NCI-H2107 treated with DMSO at 0.1 percent for 48 hours (cell line): ENCODE results near the gene KRTAP9-8.
"Not testable (repeated sequence)": the region's sequence is repeated elsewhere in the genome, so short reads cannot be mapped to it uniquely, and the experiment has no call there.

ENCODE experiments used
- DNase-seq: peaks from one replicate; lab custom pipeline; 2025; ENCODE audit not compliant: unreplicated experiment; lab: John Stamatoyannopoulos, UW

KRTAP9-8 gene

DNA sequence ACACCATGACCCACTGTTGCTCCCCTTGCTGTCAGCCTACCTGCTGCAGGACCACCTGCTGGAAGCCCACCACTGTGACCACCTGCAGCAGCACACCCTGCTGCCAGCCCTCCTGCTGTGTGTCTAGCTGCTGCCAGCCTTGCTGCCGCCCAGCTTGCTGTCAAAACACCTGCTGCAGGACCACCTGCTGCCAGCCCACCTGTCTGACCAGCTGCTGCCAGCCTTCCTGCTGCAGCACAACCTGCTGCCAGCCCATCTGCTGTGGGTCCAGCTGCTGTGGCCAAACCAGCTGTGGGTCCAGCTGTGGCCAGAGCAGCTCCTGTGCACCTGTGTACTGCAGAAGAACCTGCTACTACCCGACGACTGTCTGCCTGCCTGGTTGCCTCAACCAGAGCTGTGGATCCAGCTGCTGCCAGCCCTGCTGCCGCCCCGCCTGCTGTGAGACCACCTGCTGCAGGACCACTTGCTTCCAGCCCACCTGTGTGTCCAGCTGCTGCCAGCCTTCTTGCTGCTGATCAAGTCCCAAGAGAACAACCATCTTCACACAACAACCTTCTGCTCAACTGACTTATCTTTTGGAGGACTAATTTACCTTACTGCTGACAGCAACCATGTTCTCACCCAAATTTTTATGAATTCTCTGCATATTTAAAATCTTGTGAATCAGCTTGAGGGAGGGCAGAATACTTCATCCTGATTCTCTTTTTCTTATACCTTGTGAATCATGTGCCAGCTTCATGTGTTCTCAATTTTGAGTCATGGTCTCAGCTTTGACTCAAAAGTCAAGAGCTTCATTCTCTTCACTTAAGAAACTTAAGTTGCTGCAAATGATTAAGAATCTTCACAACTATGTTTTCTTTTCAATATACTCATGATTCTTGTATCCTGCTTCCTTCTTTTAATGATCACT, 17.8 kb downstream of the KRTAP9-8 start, which contains the start of gene KRTAP9-9:
KRTAP9-9 (plus strand) TSS at position 4 of the 910 bp plus-strand sequence.
- DNase-seq: not testable (repeated sequence)

DNA sequence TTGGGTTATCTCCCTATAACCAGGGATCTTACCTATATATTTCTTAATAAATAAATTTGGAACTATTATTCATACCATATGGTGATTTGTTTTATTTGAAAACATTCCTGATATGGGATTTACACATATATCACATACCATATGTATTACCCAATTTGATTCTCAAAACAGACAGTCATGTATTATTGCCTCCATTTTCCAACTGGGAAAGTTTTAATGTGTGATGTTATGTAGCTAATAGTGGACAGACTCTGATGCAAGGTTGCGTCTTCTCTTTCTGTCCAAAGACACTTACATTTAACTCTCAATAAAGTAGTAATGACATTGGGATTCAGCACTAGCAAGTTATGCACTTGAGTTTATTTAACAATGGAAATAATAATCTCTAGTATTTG, 18.5 kb downstream of the KRTAP9-8 start:
- DNase-seq: no peak

DNA sequence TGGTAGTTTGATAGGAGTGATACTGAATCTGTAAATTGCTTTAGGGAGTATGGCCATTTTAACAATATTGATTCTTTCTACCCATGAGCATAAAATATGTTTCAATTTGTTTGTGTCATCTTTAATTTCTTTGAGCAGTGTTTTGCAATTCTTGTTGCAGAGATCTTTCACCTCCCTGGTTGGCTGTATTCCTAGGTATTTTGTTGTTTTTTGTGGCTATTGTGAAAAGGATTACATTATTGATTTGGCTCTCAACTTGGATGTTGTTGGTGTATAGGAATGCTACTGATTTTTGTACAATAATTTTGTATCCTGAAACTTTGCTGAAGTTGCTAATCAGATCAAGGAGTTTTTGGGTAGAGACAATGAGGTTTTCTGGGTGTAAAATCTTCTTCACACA, 20.6 kb downstream of the KRTAP9-8 start:
- DNase-seq: no peak

DNA sequence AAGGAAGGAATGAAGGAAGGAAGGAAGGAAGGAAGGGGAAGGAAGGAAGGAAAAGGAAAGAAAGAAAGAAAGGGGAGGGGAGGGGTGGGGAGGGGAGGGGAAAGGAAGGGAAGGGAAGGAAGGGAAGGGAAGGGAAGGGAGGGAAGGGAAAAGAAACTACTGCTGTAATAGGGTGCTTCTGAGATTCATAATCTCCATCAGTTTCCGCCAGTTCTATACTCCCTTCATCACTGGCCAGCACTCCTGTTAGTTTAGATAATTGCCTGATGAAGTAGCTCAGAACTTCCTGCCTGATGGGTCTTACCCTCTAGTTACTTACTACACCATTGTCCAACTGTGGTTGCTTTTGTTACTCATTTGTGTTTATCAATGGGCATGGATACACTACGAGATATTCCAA, 25.4 kb downstream of the KRTAP9-8 start:
- no peak for DNase-seq

DNA sequence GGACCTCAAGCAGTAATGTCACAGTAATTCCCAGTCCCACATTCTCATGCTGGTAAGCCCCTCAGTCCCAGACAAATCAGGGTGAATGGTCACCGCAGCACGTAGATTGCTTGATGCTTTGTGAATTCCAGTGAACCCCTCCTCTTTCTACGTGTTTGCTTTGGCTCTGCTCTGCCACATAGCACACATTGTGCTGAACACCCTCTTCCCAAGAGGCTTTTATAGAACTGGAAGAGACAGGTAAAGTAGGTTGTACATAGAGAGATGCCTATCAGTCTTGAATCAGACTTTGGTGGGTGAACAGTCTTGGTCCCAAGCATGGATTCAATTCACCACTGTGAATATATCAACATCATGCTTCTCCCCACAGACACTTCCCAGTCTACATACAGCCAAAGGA, 26.8 kb downstream of the KRTAP9-8 start:
- no peak for DNase-seq

DNA sequence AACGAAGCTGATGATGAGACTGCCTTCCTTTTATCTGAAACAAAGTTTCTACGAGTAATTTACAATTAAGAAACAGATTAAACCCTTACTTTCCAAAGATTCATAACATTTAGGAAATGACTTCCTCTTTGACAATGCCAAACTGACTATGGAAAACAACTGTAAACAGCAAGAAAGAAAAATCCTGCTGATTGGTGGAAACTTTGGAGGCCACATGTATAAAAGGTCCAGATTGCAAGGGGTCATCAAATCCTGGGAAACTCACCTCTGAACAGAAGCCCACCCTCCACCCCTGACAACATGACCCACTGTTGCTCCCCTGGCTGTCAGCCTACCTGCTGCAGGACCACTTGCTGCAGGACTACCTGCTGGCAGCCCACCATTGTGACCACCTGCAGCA, 27.3 kb downstream of the KRTAP9-8 start, which contains the start of gene KRTAP9-6:
KRTAP9-6 (plus strand) TSS at position 301 of the 400 bp plus-strand sequence; CDS start at position 301, 0 bp downstream.
- DNase-seq: no peak

DNA sequence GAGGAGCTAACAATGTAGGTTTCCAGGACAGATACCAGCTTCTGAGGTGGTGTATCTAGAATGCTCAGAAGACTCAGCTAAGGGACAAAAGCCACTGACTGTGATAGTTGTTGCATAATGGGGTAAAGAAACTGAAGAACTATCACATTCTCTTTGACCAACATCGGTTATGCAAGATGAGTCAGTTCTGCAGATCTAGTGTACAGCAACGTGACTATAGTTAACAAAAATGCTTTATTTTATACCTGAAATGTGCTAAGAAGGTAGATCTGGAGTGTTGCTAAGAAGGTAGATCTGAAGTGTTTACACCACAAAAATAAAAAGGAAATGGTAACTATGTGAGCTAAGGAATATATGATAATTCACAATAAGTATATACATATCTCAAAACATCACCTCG, 29.9 kb downstream of the KRTAP9-8 start:
- DNase-seq: no peak

DNA sequence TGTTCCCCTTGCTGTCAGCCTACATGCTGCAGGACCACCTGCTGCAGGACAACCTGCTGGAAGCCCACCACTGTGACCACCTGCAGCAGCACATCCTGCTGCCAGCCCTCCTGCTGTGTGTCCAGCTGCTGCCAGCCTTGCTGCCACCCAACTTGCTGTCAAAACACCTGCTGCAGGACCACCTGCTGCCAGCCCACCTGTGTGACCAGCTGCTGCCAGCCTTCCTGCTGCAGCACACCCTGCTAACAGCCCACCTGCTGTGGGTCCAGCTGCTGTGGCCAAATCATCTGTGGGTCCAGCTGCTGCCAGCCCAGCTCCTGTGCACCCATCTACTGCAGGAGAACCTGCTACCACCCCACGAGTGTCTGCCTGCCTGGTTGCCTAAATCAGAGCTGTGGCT, 33.5 kb downstream of the KRTAP9-8 start:
- DNase-seq: not testable (repeated sequence)

DNA sequence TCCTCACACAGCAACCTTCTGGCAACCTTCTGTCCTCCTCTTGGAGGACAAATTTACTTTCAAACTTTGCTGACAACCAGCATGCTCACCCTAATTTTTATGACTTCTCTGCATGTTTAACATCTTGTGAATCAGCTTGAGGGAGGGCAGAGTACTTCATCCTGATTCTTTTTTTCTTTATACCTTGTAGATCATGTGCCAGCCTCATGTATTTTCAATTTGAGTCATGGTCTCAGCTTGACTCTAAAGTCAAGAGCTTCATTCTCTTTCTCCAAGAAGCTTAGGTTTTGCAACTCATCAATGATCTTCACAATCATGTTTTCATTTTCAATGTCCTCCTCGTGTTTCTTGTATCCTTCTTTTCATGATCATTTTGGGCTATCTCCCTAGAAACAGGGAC, 34.1 kb downstream of the KRTAP9-8 start:
- no peak for DNase-seq

DNA sequence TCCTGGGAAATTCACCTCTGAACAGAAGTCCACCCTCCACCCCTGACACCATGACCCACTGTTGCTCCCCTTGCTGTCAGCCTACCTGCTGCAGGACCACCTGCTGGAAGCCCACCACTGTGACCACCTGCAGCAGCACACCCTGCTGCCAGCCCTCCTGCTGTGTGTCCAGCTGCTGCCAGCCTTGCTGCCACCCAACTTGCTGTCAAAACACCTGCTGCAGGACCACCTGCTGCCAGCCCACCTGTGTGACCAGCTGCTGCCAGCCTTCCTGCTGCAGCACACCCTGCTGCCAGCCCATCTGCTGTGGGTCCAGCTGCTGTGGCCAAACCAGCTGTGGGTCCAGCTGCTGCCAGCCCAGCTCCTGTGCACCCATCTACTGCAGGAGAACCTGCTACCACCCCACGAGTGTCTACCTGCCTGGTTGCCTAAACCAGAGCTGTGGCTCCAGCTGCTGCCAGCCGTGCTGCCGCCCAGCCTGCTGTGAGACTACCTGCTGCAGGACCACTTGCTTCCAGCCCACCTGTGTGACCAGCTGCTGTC, 37.9 kb downstream of the KRTAP9-8 start, which contains the start of gene KRTAP9-7:
KRTAP9-7 (plus strand) TSS at position 51 of the 543 bp plus-strand sequence; CDS start at position 51, 0 bp downstream.
- not testable (repeated sequence) for DNase-seq

DNA sequence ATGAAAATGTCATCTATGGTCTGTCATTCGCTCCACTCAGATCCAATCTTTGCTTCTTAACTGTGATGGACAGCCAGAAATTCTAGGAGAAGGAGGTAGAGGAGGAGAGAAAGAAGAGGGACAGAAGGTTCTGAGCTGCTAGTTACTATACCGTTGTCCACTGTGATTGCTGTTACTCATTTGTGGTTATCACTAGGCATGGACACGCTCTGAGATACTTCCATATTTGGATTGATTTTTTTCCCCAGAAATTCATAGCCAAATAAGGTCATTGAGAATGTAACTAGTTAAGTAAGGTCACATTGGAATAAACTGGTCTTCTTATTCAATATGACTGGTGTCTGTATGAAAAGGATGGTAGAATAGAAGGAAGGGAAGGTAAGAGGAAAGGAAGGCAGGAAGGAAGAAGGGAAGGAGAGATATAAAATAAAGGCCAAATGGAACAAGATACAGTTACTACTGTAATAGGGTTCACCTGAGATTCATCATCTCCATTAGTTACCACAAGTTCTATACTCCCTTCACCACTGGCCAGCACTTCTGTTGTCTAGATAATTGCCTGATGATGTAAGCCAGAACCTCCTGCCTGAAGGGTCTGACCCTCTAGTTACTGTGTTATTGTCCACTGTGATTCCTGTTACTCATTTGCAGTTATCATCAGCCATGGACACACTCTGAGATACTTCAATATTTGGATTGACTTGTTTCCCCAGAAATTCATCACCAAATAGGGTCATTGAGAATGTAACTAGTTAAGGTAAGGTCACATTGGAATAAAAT, 40.6 kb downstream of the KRTAP9-8 start:
- DNase-seq: no peak

DNA sequence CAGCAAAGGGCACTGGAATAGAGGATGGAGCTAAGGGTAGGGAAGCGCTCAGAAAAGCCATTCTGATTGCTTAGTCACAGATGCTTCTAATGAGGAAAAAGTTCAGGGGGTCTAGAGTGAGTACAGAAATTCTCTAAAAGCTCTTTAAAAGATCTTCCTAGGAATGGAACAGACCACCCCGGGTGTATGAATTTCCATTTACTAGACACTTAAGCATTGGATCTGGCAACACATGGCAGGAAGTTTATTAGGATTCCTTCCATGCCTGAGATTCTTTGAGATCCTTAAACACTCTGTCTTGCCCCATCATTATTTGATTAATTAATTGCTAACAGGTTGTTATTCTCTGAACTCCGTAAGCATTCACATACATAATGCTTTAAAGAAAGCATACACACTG, 46.2 kb downstream of the KRTAP9-8 start:
- no peak for DNase-seq

DNA sequence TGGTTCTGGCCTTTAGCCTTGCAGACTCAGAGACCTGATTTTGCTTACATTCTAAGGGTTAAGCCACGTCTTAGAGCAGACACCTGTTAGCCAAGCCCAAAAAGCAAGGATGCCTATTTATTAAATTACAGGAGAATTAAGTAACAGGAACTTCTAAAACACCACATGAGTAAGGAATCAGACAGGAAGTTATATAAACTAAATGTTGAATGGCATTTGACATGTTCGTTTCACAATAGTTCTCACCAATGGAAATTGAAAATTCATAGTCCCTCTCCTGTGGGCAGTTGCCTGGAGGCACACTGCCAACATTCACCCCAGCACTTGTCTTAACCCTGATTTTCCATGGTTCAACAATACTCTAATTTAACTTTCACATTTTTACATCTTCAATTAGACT, 46.7 kb downstream of the KRTAP9-8 start:
- DNase-seq: no peak

DNA sequence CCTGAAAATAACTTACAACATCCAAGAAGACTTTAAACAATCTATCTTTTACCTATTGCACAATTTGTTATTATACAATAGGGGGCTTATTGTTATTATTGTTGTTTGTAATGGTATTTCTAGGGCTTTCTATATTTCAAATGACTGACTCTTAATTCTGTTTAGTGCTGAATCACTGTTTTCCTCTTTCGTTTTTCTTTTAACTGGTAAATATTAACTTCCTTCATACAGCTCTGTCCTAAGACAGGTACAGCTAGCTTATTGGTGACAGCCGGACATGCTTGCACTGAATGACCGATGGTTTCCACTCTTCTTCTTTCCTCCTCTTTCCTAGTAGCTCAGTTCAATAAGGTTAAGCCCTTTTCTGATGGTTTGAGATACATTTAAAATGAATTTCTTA, 49.3 kb downstream of the KRTAP9-8 start:
- DNase-seq: no peak
